GM23338 (cell line): Measurements from ENCODE around the gene CFAP251. TPM values are rescaled to one million over a fixed set of nuclear protein-coding genes. Genes with fewer than 3 reads are reported as not detected.

Experiments used
- ATAC-seq: fragments of 200-7000 bp; cut with Tn5 transposase; 3 replicates; pipeline ENCODE4 v1.9.1; 2020
- DNase-seq: peaks from one replicate; pipeline ENCODE4 v3.0.0-alpha.2; 2015; ENCODE audit warnings: low spot score
- H2AFZ ChIP-seq: fragments of 200-600 bp; sonication (generic); 2 replicates; pipeline ENCODE4 v1.8.0; 2016; ENCODE audit warnings: antibody characterized with exemption, mild to moderate bottlenecking, moderate library complexity
- H3F3A ChIP-seq: fragments of 200-600 bp; sonication (generic); replicated peaks from 2 replicates; pipeline ENCODE4 v1.8.0; 2017; ENCODE audit warnings: antibody characterized with exemption, mixed run types, low read depth
- H3K27ac ChIP-seq: fragments of 200-600 bp; sonication (generic); 2 replicates; pipeline ENCODE4 v1.6.1; 2016; ENCODE audit warnings: low read depth
- H3K27me3 ChIP-seq: fragments of 200-600 bp; sonication (generic); 2 replicates; pipeline ENCODE4 v1.8.0; 2016; ENCODE audit warnings: mild to moderate bottlenecking, mixed run types, moderate library complexity; ENCODE audit not compliant: insufficient read depth
- H3K36me3 ChIP-seq: fragments of 200-600 bp; sonication (generic); 2 replicates; pipeline ENCODE4 v1.8.0; 2016; ENCODE audit warnings: mild to moderate bottlenecking; ENCODE audit not compliant: insufficient read depth
- H3K4me1 ChIP-seq: fragments of 200-600 bp; sonication (generic); 2 replicates; pipeline ENCODE4 v1.8.0; 2016; ENCODE audit warnings: mild to moderate bottlenecking, moderate library complexity; ENCODE audit not compliant: insufficient read depth
- H3K4me2 ChIP-seq: fragments of 200-600 bp; sonication (generic); 2 replicates; pipeline ENCODE4 v1.7.1; 2017; ENCODE audit warnings: mixed run types
- H3K4me3 ChIP-seq: fragments of 200-600 bp; sonication (generic); 2 replicates; pipeline ENCODE4 v1.6.1; 2016; ENCODE audit warnings: mixed run types
- H3K79me2 ChIP-seq: fragments of 200-600 bp; sonication (generic); replicated peaks from 2 replicates; pipeline ENCODE4 v1.8.0; 2017; ENCODE audit warnings: mild to moderate bottlenecking; ENCODE audit not compliant: insufficient read depth
- H3K9me2 ChIP-seq: fragments of 200-600 bp; sonication (generic); 2 replicates; pipeline ENCODE4 v1.8.0; 2017; ENCODE audit not compliant: insufficient read depth
- H4K20me1 ChIP-seq: fragments of 200-600 bp; sonication (generic); replicated peaks from 2 replicates; pipeline ENCODE4 v1.8.0; 2017; ENCODE audit warnings: mild to moderate bottlenecking; ENCODE audit not compliant: insufficient read depth
- H3K27ac Mint-ChIP-seq: 2 replicates; pipeline ENCODE4 v1.8.0; 2020; ENCODE audit warnings: inconsistent platforms, mild to moderate bottlenecking, moderate library complexity, mixed read lengths
- H3K27me3 Mint-ChIP-seq: 3 replicates; pipeline ENCODE4 v1.8.0; 2022; ENCODE audit warnings: low read depth, mild to moderate bottlenecking, moderate library complexity, mixed read lengths, inconsistent platforms; ENCODE audit not compliant: insufficient read depth, poor library complexity
- H3K36me3 Mint-ChIP-seq: 3 replicates; pipeline ENCODE4 v1.8.0; 2021; ENCODE audit warnings: low read depth, mild to moderate bottlenecking, inconsistent platforms, moderate library complexity, mixed read lengths
- H3K4me1 Mint-ChIP-seq: 3 replicates; pipeline ENCODE4 v1.8.0; 2020; ENCODE audit warnings: mild to moderate bottlenecking, inconsistent platforms, mixed read lengths
- H3K4me3 Mint-ChIP-seq: 3 replicates; pipeline ENCODE4 v1.8.0; 2021; ENCODE audit warnings: moderate library complexity, mild to moderate bottlenecking, inconsistent platforms, mixed read lengths
- H3K9me3 Mint-ChIP-seq: 3 replicates; pipeline ENCODE4 v1.8.0; 2020; ENCODE audit warnings: moderate library complexity, mild to moderate bottlenecking, inconsistent platforms, mixed read lengths
- CREB1 ChIP-seq: fragments of 250-450 bp; sonication (Bioruptor Pico); IDR thresholded peaks from 2 replicates; pipeline ENCODE4 v1.5.0; 2020; ENCODE audit warnings: low read depth, mild to moderate bottlenecking, moderate library complexity
- ETS1 ChIP-seq: IDR thresholded peaks from 2 replicates; pipeline ENCODE4 v1.6.1; 2016; ENCODE audit warnings: antibody characterized with exemption
- EZH2 ChIP-seq: fragments of 200-600 bp; sonication (generic); IDR thresholded peaks from one replicate; pipeline ENCODE4 v1.8.0; 2017; ENCODE audit warnings: antibody characterized with exemption, mild to moderate bottlenecking, low read depth; ENCODE audit not compliant: unreplicated experiment
- EZH2phosphoT487 ChIP-seq: fragments of 200-600 bp; sonication (generic); IDR thresholded peaks from one replicate; pipeline ENCODE4 v1.8.1; 2018; ENCODE audit warnings: antibody characterized with exemption; ENCODE audit not compliant: unreplicated experiment
- JUNB ChIP-seq: IDR thresholded peaks from one replicate; pipeline ENCODE4 v1.6.1; 2016; ENCODE audit warnings: antibody characterized with exemption; ENCODE audit not compliant: unreplicated experiment
- NANOG ChIP-seq: IDR thresholded peaks from 2 replicates; pipeline ENCODE4 v1.6.1; 2016; ENCODE audit warnings: antibody characterized with exemption, borderline replicate concordance
- POLR2AphosphoS5 ChIP-seq: IDR thresholded peaks from 2 replicates; pipeline ENCODE4 v1.6.1; 2016; ENCODE audit warnings: antibody characterized with exemption, low read depth
- REST ChIP-seq: IDR thresholded peaks from one replicate; pipeline ENCODE4 v1.6.1; 2018; ENCODE audit warnings: antibody characterized with exemption; ENCODE audit not compliant: unreplicated experiment
- STAT1 ChIP-seq: IDR thresholded peaks from one replicate; pipeline ENCODE4 v1.6.1; 2016; ENCODE audit warnings: antibody characterized with exemption; ENCODE audit not compliant: unreplicated experiment
- ZNF114 ChIP-seq: fragments of 250-450 bp; sonication (Bioruptor Pico); IDR thresholded peaks from 2 replicates; pipeline ENCODE4 v1.5.0; 2020; ENCODE audit warnings: mild to moderate bottlenecking, moderate library complexity
- ZNF331 ChIP-seq: fragments of 250-450 bp; sonication (Bioruptor Pico); IDR thresholded peaks from 2 replicates; pipeline ENCODE4 v1.5.0; 2020; ENCODE audit warnings: low read depth, mild to moderate bottlenecking, moderate library complexity
- ZNF462 ChIP-seq: fragments of 250-450 bp; sonication (Bioruptor Pico); IDR thresholded peaks from 2 replicates; pipeline ENCODE4 v1.5.0; 2020; ENCODE audit warnings: mild to moderate bottlenecking, moderate library complexity
- polyA plus RNA-seq: library from polyadenylated mRNA; unstranded; fragments of >200 nt; fragmentation: Nextera tagmentation; extraction: Ambion mirVana; gene quantifications from 2 replicates; pipeline ENCODE4 v1.2.1, GENCODE V29; 2016
- total RNA-seq: library from RNA; depleted of rRNA; stranded (reverse); fragments of >200 nt; shearing (Covaris generic); gene quantifications from 2 replicates; pipeline ENCODE4 v1.2.3, GENCODE V29; 2014
- TF ChIP-seq, protein P1 (sequence below), 2 experiments: fragments of 200-600 bp in 1 of 2; sonication (generic) in 1 of 2; conservative IDR thresholded peaks; 2 replicates each; pipeline versions ENCODE4 v1.5.1 to v1.6.1; 2016 to 2017; ENCODE audit warnings: antibody characterized with exemption in 2 of 2, low read depth in 2 of 2, mild to moderate bottlenecking in 2 of 2, moderate library complexity in 1 of 2

The CFAP251 gene
- total and polyA plus RNA-seq, 2 experiments from 2014 or later = 1.4 to 2.5 TPM

DNA sequence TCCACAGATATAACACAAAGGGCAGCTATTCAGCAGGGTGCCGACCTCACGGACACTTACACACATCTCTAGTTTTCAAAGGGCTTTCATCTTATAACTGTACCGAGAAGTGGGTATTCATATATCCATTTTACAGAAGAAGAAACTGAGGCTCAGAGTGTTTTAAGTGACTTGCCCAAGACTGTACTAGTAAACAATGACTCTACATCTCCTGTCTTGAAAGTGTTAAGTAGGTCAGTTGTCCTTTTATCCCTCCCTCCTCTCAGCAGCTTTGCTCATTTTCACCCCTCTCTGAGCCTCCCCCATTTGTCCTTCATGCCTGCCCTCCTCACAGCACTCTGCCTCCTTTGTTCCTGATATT lies 13.8 kb downstream of the CFAP251 start:
- Histone ChIP-seq H3K4me3 (no peak overlapping the region), H2AFZ (no peak overlapping the region), H3F3A (0 out of 2 replicates have a peak, but pooled peaks cover 4% of the 10 kb centered on the region), H3K4me1 (peaks cover 23% of the 10 kb centered on the region), H3K27ac (no peak overlapping the region), H4K20me1 (no peaks in the 10 kb centered on the region), H3K79me2 (no peaks in the 10 kb centered on the region), H3K36me3 (no peaks in the 10 kb centered on the region; the same call in 1 of the 2 replicates), H3K27me3 (no peaks in the 10 kb centered on the region), H3K4me2 (no peak overlapping the region), H3K9me2 (no peaks in the 10 kb centered on the region)
- H3K4me1 Mint-ChIP-seq = peaks cover 29% of the 10 kb centered on the region
- peaks cover 4% of the 10 kb centered on the region; the same call in 1 of the 3 replicates for H3K36me3 Mint-ChIP-seq
- no peak for DNase-seq
- no peak overlapping the region for H3K4me3 Mint-ChIP-seq
- TF ChIP-seq EZH2 = no peak
- no peak for TF ChIP-seq JUNB
- TF ChIP-seq ZNF331 (CRISPR knock-in tag) = no peak
- TF ChIP-seq EZH2phosphoT487 = no peak
- no peak for TF ChIP-seq POLR2AphosphoS5
- TF ChIP-seq ZNF114 (CRISPR knock-in tag) = no peak
- TF ChIP-seq NANOG = no peak
- TF ChIP-seq, protein P1, sequence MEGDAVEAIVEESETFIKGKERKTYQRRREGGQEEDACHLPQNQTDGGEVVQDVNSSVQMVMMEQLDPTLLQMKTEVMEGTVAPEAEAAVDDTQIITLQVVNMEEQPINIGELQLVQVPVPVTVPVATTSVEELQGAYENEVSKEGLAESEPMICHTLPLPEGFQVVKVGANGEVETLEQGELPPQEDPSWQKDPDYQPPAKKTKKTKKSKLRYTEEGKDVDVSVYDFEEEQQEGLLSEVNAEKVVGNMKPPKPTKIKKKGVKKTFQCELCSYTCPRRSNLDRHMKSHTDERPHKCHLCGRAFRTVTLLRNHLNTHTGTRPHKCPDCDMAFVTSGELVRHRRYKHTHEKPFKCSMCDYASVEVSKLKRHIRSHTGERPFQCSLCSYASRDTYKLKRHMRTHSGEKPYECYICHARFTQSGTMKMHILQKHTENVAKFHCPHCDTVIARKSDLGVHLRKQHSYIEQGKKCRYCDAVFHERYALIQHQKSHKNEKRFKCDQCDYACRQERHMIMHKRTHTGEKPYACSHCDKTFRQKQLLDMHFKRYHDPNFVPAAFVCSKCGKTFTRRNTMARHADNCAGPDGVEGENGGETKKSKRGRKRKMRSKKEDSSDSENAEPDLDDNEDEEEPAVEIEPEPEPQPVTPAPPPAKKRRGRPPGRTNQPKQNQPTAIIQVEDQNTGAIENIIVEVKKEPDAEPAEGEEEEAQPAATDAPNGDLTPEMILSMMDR (conservative IDR thresholded peaks at IDR 0.05; ENCODE audit: low read depth in 2 of 2) = no peak
- no peak for TF ChIP-seq ETS1
- no peak for TF ChIP-seq STAT1
- no peak for TF ChIP-seq ZNF462 (CRISPR knock-in tag)
- TF ChIP-seq CREB1 (CRISPR knock-in tag) = no peak
- TF ChIP-seq REST = no peak
- H3K27me3 Mint-ChIP-seq = peaks cover 5% of the 10 kb centered on the region
- H3K9me3 Mint-ChIP-seq = no peaks in the 10 kb centered on the region; the same call in 2 of the 3 replicates
- no peak overlapping the region; the same call in 1 of the 2 replicates for H3K27ac Mint-ChIP-seq
- no peak for ATAC-seq
